ENCODE measurements around the gene AMH.

AMH gene

DNA sequence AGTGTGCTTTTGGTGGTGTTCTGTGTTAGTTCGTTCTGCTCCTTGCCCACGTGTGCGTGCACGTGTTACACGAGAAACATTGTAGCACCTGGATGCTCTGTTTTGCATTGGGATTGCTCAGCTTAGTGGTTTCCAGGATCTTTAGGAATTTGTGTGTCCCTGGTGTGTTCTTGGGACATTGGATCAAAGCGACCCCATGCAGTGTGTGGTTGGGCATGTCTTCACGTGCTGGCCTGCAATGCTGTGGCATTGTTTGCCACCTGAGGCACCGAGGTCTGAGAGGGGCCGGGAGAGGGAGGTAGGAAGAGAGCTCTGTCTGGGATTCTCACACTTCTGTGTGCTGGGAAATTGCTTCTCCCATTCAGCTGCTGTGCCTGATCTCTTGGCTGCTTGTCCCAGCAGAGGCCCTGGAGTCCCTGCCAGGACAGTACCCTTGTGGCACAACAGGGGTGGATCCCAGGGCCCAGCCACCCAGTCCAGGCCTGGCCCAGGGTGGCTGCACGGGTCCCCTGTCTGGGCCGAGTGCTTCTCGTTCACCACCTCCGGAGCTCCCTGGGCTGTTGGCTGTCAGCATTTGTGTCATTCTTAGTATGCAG, 24.3 kb upstream of the AMH start:
- TF ChIP-seq, protein P1, sequence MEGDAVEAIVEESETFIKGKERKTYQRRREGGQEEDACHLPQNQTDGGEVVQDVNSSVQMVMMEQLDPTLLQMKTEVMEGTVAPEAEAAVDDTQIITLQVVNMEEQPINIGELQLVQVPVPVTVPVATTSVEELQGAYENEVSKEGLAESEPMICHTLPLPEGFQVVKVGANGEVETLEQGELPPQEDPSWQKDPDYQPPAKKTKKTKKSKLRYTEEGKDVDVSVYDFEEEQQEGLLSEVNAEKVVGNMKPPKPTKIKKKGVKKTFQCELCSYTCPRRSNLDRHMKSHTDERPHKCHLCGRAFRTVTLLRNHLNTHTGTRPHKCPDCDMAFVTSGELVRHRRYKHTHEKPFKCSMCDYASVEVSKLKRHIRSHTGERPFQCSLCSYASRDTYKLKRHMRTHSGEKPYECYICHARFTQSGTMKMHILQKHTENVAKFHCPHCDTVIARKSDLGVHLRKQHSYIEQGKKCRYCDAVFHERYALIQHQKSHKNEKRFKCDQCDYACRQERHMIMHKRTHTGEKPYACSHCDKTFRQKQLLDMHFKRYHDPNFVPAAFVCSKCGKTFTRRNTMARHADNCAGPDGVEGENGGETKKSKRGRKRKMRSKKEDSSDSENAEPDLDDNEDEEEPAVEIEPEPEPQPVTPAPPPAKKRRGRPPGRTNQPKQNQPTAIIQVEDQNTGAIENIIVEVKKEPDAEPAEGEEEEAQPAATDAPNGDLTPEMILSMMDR (IDR thresholded peaks at IDR 0.05) = no peak

DNA sequence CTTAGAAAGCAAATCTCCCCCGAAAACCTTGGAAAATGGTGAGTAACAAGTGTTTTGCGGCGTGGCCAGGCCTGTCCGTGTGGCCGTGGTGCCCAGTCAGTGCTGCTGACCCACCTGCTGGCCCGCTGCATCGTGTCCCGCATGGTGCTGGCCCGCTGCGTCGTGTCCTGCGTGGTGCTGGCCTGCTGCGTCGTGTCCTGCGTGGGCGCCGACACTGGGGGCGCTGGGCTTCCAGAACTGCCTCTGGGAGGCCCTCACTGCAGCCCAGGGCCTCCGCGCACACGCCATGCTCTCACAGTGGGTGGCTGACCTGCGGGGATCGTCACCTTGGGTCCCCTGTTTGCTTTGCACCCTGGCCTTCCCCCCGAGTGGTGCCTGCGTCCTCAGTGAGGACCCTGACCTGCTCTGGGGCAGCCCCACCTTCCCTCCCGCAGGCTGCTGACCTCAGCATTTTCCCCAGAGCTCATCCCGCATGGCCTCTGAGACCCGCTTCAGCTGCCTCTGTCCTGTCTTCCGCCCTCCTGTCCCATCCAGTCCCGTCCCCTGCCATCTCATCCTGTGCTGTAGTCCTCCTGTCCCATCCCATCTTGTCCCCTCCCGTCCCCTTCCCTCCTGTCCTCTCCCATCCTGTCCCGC, 23.6 kb upstream of the AMH start:
- TF ChIP-seq, protein P1 (IDR thresholded peaks at IDR 0.05) = no peak

DNA sequence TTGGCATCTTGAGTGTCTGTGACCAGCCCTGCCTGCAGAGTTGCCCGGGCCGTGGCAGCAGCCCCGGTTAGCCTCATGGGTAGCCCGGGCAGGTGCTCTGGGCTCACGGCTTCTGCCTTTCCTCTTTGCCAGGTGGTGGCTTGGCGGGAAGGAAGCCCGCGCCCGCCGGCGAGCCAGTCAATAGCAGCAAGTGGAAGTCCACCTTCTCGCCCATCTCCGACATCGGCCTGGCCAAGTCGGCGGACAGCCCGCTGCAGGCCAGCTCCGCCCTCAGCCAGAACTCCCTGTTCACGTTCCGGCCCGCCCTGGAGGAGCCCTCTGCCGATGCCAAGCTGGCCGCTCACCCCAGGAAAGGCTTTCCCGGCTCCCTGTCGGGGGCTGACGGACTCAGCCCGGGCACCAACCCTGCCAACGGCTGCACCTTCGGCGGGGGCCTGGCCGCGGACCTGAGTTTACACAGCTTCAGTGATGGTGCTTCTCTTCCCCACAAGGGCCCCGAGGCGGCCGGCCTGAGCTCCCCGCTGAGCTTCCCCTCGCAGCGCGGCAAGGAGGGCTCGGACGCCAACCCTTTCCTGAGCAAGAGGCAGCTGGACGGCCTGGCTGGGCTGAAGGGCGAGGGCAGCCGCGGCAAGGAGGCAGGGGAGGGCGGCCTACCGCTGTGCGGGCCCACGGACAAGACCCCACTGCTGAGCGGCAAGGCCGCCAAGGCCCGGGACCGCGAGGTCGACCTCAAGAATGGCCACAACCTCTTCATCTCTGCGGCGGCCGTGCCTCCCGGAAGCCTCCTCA, 22.9 kb upstream of the AMH start:
- TF ChIP-seq, protein P1 (IDR thresholded peaks at IDR 0.05) = no peak

DNA sequence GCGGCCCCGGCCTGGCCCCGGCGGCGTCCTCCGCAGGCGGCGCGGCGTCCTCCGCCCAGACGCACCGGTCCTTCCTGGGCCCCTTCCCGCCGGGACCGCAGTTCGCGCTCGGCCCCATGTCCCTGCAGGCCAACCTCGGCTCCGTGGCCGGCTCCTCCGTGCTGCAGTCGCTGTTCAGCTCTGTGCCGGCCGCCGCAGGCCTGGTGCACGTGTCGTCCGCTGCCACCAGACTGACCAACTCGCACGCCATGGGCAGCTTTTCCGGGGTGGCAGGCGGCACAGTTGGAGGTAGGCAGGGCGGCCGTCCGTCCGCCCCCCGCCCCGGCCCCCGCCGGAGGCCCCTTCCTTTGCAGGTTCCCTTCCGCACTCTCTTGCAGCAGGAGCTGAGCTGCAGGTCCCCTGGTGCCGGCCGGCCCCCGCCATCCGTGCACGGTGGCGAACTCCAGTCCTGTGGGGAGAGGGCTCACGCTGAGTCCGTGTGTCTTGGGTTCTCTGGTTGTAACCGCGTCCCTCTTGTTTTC, 22.2 kb upstream of the AMH start:
- TF ChIP-seq, protein P1 (IDR thresholded peaks at IDR 0.05) = no peak

DNA sequence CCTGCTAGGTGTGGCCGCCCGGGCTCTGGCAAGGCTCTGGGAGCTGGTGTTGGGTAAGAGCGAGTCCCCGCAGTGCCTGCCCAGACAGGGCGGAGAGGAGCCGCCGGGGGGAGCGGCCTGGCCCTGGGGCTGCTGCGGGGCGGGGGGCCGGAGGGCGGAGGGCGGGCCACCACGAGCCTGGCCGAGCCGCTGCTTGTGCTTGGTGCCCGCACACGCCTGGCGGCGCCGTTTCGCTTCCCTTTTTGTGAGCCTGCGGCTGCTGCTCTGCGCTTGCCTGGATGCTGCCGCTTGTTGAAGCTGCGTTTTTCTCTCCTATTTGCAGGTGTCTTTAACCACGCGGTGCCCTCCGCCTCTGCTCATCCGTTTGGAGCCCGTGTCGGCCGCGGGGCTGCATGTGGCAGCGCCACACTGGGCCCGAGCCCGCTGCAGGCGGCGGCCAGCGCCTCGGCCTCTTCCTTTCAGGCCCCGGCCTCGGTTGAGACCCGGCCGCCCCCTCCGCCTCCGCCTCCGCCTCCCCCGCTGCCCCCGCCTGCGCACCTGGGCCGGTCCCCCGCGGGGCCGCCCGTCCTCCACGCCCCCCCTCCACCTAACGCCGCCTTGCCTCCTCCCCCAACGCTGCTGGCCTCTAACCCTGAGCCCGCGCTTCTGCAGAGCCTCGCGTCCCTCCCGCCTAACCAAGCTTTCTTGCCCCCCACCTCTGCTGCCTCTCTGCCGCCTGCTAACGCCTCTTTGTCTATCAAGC, 21.5 kb upstream of the AMH start:
- TF ChIP-seq, protein P1 (IDR thresholded peaks at IDR 0.05) = no peak

DNA sequence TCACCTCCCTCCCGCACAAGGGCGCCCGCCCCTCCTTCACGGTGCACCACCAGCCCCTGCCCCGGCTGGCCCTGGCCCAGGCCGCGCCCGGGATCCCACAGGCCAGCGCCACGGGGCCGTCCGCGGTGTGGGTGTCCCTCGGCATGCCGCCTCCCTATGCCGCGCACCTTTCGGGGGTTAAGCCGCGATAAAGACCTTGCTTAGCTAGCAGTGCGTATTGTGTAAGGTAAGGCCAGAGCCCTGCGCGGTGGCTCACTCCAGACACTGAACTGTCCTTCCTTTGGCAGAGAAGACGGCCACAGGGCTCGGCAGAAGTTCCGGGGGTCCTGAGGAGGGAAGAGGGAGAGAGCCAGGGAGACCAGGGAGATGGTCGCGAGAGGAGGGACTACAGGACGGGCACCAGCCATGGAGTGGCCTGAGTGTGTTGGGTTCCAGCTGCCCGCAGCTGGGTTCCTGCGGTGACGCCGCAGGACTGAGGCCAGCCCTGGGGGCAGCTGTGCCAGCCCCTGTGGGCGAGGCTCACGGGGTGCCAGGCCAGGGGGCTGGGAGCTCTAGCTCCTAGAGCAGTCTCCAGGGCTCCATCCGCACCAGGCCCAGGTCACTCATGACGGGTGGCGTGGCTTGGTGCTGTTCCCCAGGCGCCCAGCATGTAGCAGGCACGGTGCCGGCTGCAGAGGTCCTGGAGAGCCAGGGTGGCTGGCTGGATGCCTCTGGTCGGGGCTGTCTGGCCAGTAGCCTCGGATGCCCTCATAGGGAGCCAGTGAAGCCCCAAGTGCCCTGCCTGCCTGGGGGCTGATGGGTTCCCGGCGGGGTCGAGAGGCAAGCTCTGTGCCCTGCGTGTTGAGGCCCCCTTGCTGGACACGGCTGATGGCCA, 20.7 kb upstream of the AMH start:
- TF ChIP-seq, protein P1 (IDR thresholded peaks at IDR 0.05) = no peak
